ENCODE results near the gene TSHZ2. TPM values are rescaled to one million over a fixed set of nuclear protein-coding genes. Genes with fewer than 3 reads are reported as not detected.

Gene TSHZ2
- total and polyA plus RNA-seq, 12 donors = 1.5 to 6.2 (median 4.5) TPM

DNA sequence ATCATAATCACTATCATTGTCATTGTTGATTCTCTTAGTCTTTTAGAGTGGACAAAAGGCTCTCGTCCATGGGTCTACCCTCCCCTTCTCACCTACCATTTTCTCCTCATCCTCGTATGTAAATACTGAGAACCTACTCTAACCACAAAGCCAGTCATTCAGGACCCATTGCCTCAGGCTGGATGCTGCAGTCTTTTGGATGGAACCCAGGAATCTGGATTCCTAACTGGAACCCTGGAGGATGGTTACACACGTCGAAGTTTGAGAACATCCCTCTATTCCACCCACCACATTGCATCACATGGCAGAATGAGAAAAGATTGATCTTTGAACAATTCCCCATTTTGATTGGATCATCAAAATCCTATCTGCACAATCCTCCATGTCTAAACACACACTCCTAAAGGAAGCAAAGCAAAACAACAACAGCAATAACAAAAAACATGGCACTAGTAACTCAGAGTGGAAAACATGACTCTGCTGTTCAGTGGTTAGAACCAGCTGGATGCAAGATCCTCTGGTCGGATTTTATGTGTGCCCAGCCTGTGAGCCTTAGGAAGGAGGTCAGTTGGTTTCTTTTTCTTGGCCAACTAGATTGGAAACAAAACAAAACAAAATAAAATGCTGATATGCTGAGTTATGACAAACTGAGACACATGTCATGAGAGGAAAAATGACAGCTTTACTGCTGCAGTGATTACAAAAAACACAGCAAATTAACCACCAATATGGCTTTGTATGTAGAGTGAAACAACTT, 38.0 kb downstream of the TSHZ2 start:
- TF ChIP-seq, protein P1, sequence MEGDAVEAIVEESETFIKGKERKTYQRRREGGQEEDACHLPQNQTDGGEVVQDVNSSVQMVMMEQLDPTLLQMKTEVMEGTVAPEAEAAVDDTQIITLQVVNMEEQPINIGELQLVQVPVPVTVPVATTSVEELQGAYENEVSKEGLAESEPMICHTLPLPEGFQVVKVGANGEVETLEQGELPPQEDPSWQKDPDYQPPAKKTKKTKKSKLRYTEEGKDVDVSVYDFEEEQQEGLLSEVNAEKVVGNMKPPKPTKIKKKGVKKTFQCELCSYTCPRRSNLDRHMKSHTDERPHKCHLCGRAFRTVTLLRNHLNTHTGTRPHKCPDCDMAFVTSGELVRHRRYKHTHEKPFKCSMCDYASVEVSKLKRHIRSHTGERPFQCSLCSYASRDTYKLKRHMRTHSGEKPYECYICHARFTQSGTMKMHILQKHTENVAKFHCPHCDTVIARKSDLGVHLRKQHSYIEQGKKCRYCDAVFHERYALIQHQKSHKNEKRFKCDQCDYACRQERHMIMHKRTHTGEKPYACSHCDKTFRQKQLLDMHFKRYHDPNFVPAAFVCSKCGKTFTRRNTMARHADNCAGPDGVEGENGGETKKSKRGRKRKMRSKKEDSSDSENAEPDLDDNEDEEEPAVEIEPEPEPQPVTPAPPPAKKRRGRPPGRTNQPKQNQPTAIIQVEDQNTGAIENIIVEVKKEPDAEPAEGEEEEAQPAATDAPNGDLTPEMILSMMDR (IDR thresholded peaks at IDR 0.05) = no peak

DNA sequence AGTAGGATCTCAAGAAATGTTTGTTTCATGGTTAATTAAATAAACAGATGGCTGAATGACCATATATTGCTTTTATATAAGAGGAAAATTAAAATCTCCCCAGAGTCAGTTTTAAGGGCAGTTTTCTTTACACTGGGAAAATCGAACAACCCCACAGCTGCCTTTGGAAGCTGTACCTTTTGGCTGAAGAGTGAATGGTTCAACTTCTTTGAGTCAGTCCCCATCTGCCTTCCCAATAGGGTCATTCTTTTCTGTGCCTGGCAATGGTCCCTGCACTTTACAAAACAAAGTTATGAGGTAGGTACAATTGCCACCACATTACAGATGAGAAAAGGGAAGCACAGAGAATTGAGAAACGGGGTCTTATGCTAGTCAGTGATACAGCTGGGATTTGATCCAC, 39.5 kb downstream of the TSHZ2 start:
- ATAC-seq = no peak
- H3K27ac ChIP-seq = no peak overlapping the region
- H3K4me3 ChIP-seq = no peak overlapping the region
- 91 to 92% methylated on average over 2 of the region's 2 CpGs for WGBS, 2 donors
- no peaks in the 10 kb centered on the region for H3K4me1 ChIP-seq
- no peaks in the 10 kb centered on the region for H3K36me3 ChIP-seq
- TF ChIP-seq, protein P1 (IDR thresholded peaks at IDR 0.05) = no peak
- H3K27me3 ChIP-seq = peaks cover 0 to 7% (median 0%) of the 10 kb centered on the region in 7 donors
- DNase-seq = no peak
- peaks cover 0 to 14% (median 4%) of the 10 kb centered on the region in 11 donors for H3K9me3 ChIP-seq
- intact Hi-C loops (cut with DNase I) = no loop called here

More for the DNA sequence above, 38.0 kb downstream of the TSHZ2 start:
- no peaks in the 10 kb centered on the region for H3K36me3 ChIP-seq
- H3K4me1 ChIP-seq = peaks cover 0 to under 1% (median 0%) of the 10 kb centered on the region in 9 donors
- WGBS, 2 donors = 86 to 91% methylated on average over 5 of the region's 5 CpGs
- no peak for DNase-seq
- H3K27me3 ChIP-seq = peaks cover 0 to 7% (median 0%) of the 10 kb centered on the region in 7 donors
- no peak overlapping the region for H3K27ac ChIP-seq
- peaks cover 0 to 11% (median 4%) of the 10 kb centered on the region in 11 donors for H3K9me3 ChIP-seq
- no peak overlapping the region for H3K4me3 ChIP-seq
- intact Hi-C loops (cut with DNase I) = no loop called here
- no peak for ATAC-seq

- Histone ChIP-seq H3K27ac (no peak overlapping the region), H3K4me3 (no peak overlapping the region), H3K27me3 (no peaks in the 10 kb centered on the region), H3K9me3 (peaks cover 0 to 15% (median 4%) of the 10 kb centered on the region in 11 donors), H3K4me1 (no peaks in the 10 kb centered on the region), H3K36me3 (no peaks in the 10 kb centered on the region)
- intact Hi-C loops (cut with DNase I) = no loop called here
- 85 to 88% methylated on average over 2 of the region's 2 CpGs for WGBS, 2 donors
- no peak for DNase-seq
- no peak for ATAC-seq
- TF ChIP-seq, protein P1 (IDR thresholded peaks at IDR 0.05) = no peak
Measured at GRCh38 chr20:53013183-53013582, 41.0 kb downstream of the TSHZ2 start.

DNA sequence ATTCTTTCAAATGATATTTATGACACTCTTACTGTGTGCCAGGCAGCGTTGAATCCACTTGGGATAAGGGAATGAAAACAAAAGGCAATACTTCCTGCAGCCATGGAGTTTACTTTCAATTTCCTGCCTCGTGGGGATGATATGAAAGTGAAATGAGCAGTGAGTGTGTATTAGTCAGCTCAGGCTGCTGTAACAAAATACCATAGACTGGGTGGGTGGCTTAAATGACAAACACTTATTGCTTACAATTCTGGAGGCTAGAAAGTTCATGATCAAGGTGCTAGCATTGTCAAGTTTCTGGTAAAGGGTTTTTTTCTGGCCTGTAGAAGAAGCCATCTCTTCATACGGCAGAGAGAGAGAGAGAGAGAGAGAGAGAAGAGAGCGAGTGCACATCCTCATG, 41.7 kb downstream of the TSHZ2 start:
- intact Hi-C loops (cut with DNase I) = no loop called here
- DNase-seq (no peak), ATAC-seq (no peak)
- 52 to 59% methylated on average over 4 of the region's 4 CpGs for WGBS, 2 donors
- TF ChIP-seq, protein P1 (IDR thresholded peaks at IDR 0.05) = no peak
- peaks cover 0 to 15% (median 4%) of the 10 kb centered on the region in 11 donors for H3K9me3 ChIP-seq
- H3K27ac ChIP-seq = no peak overlapping the region
- H3K27me3 ChIP-seq = no peaks in the 10 kb centered on the region
- no peak overlapping the region for H3K4me3 ChIP-seq
- H3K4me1 ChIP-seq = no peaks in the 10 kb centered on the region
- H3K36me3 ChIP-seq = no peaks in the 10 kb centered on the region

Measured in heart right ventricle (tissue), 16 donors.